SIG-M5 (cell line): ENCODE measurements around the gene DHRS4L2.
"Not testable (repeated sequence)": the region's sequence is repeated elsewhere in the genome, so short reads cannot be mapped to it uniquely, and the experiment has no call there.

Experiments used
- DNase-seq: peaks from one replicate; lab custom pipeline; 2025; lab: John Stamatoyannopoulos, UW

Gene DHRS4L2

GRCh38 chr14:23973178-23973577 lies 15.6 kb upstream of the DHRS4L2 start:
- DNase-seq = not testable (repeated sequence)

- DNase-seq = not testable (repeated sequence)
Measured at GRCh38 chr14:23974041-23974440, 14.7 kb upstream of the DHRS4L2 start.

GRCh38 chr14:23977208-23977607 lies 11.5 kb upstream of the DHRS4L2 start:
- DNase-seq = not testable (repeated sequence)

GRCh38 chr14:23981951-23982813 lies 6.5 kb upstream of the DHRS4L2 start:
- not testable (repeated sequence) for DNase-seq

DNA sequence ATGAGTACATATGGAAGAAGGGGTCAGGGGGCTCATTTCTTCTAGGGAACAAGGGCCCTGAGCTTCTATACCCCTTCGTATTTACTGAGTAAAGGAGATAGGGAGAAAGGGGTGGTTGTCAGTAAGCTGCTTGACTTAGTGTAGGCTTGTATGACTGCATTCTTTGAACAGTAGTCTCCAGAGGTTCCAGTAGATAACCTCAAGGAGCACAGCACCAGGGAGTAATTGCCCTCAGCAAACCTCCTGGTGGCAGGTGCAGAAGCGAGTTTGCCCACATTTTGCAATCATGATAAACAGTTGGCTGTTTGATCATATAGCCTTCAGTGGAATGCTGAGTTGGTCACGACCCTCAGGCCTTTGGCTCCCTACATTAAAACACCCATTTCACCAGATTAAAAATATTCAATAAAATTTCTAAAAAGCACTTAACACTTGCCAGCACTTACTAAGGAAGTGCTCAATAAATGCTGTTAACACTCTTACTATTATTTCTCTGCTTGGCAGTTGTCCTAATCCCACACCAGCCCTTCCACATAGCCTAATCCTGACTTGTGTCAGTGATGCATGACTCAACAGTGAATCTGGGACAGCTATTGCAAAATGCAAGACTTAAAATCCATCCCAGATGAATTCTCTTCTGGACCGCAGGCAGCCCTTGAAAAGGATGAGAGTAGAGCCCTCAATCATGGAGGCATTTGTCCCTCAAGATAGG lies 3.7 kb upstream of the DHRS4L2 start:
- no peak for DNase-seq

DNA sequence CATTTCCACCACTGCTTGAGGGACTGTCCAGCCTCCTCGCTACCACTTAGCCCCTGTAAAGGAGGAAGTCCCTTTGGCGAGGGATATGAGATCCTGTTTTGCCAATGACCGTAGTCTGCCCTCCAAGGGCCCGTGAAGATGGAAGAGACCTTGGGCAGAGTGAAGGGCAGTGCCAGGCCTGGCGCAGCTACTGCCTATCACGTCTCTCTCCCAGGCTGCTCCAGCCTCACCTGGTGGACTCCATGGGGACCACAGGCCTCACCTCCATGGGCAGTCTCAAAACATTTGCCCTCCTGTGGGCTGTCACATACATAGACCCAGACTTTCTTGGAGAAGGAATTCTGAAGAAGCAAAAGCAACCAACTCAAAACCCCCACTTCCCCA lies 514 bp upstream of the DHRS4L2 start:
- not testable (repeated sequence) for DNase-seq

- not testable (repeated sequence) for DNase-seq
Measured at GRCh38 chr14:23989734-23990445, 1.2 kb downstream of the DHRS4L2 start.

DNA sequence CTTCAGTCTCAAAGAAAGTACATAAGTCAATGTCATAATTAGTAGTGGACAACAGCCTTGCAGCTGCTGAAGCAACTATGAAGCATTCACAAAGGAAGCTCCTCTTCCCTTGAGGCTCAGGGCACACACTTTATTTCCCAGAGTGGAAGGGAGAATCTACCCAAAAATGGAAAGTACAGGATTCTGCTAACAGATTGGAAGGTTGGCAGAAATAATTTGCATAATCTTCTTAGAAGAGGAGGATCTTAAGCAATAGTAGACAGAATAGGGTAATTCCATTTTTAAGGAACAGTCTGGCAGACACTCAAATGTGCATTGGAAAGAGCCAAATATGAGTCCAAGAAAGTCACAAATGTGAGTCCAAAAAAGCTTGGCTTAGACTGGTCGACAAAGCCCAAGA lies 2.2 kb downstream of the DHRS4L2 start:
- not testable (repeated sequence) for DNase-seq

DNA sequence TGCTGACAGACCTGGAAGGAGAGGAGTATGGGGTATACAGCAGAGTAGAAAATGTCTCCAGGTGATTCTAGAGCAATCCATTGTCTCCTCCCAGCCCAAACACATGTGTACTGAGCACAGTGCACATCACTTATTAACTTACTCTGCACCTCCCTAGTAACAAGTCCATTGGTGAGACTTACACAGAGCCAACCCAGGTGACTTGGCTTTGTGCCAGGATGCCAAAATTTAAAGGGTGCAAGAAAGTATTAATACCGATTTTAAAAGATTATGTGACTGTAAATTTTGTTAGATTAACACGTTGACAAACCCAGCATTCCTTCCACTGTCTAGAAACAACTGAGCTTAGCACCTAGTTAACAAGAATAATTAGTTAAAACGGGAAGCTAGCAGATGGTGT lies 4.3 kb downstream of the DHRS4L2 start:
- DNase-seq = not testable (repeated sequence)

DNA sequence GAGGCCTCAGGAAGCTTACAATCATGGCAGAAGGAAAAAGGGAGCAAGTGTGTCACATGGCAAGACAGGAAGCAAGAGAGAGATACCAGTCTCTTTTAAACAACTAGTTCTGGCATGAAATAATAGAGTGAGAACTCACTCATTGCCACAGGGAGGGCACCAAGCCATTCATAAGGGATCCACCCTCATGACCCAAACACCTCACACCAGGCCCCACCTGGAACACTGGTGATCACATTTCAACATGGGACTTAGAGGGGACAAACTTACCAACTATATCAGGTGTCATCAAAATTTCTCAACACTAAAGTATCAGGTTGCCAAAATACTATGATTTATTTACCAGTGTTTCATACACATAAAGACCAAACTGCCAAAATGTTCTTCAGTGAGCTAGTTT lies 7.3 kb downstream of the DHRS4L2 start:
- not testable (repeated sequence) for DNase-seq

DNA sequence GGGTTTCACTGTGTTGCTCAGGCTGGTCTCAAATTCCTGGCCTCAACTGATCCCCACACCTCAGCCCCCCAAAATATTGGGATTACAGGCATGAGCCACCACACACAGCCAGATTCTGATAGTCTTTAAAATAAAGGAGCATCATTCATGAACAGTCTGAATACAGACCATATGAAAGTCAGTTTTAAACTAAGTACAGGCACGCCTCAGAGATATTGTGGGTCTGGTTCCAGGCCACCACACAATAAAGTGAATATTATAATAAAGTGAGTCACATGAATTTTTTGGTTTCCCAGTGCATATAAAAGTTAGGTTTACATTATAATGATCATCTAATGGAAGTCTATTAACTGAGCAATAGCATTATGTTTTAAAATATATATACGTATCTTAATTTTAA lies 8.1 kb downstream of the DHRS4L2 start:
- DNase-seq = not testable (repeated sequence)

DNA sequence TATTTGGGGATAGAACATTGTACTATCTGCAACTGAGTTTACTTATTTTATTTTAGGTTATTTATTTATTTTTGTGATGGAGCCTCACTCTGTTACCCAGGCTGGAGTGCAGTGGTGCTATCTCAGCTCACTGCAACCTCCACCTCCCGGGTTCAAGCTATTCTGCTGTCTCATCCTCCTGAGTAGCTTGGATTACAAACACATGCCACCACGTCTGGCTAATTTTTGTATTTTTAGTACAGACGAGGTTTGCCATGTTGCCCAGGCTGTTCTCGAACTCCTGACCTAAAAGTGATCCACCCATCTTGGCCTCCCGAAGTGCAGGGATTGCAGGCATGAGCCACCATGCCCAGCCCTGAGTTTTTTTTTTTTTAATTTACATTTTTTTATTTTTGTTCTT lies 10.9 kb downstream of the DHRS4L2 start:
- DNase-seq = not testable (repeated sequence)

GRCh38 chr14:24001078-24001477 lies 12.3 kb downstream of the DHRS4L2 start:
- not testable (repeated sequence) for DNase-seq

DNA sequence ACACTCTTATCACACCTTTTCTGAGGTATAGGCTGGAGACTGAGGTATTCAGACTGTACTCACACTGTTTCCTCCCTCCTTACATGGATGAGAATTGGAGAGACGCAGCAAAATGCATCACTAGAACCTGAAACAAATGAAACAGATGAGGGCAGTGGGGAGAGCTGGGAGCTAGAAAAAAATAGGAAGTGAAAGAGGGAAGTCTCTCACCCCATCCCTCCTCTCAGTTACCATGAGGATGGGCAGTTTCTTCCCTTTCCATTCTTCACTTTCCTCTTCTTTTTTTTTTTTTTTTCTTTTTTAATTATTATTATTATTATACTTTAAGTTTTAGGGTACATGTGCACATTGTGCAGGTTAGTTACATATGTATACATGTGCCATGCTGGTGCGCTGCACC lies 12.9 kb downstream of the DHRS4L2 start:
- not testable (repeated sequence) for DNase-seq

GRCh38 chr14:24006471-24006816 lies 17.7 kb downstream of the DHRS4L2 start:
- DNase-seq = not testable (repeated sequence)

- DNase-seq = not testable (repeated sequence)
Measured at GRCh38 chr14:24006817-24007652, 18.3 kb downstream of the DHRS4L2 start.

- no peak for DNase-seq
Measured at GRCh38 chr14:24011051-24011450, 22.3 kb downstream of the DHRS4L2 start.

- not testable (repeated sequence) for DNase-seq
Measured at GRCh38 chr14:24012726-24013273, 24.1 kb downstream of the DHRS4L2 start.

- no peak for DNase-seq
Measured at GRCh38 chr14:24013654-24014514, 25.2 kb downstream of the DHRS4L2 start.

DNA sequence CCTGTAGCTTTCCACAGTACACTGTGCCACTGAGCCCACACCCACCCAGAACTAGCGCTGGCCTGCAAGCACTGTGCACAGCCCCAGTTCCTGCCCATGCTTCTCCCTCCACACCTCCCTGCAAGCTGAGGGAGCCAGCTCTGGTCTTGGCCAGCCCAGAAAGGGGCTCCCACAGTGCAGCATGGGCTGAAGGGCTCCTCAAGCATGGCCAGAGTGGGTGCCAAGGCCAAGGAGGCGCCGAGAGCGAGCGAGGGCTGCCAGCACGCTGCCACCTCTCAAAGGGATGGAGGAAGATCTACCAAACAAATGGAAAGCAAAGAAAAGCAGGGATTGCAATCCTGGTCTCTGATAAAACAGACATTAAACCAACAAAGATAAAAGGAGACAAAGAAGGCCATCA lies 27.0 kb downstream of the DHRS4L2 start:
- not testable (repeated sequence) for DNase-seq
